Activated CD8-positive, alpha-beta T cell treated with anti-CD3 and anti-CD28 coated beads for 36 hours (primary cell): Measurements from ENCODE around the gene AKAP13. TPM values are rescaled to one million over a fixed set of nuclear protein-coding genes. Genes with fewer than 3 reads are reported as not detected.
A peak's percentile ranks its signal among the peaks of the same experiment; 100 is the strongest.

Source experiments
- ATAC-seq: fragments of 200-7000 bp; cut with Tn5 transposase; one replicate; pipeline ENCODE4 v1.10.0; 2021; ENCODE audit warnings: mild to moderate bottlenecking, moderate library complexity
- CTCF ChIA-PET: fragments of 350-600 bp; sonication (Branson Sonifier 250); formaldehyde crosslinking; loops from one replicate; lab custom pipeline; 2021; ENCODE audit warnings: antibody characterized with exemption; lab: Charles Lee
- POLR2A ChIA-PET: fragments of 350-600 bp; sonication (Branson Sonifier 250); formaldehyde crosslinking; loops from one replicate; lab custom pipeline; 2021; ENCODE audit warnings: antibody characterized with exemption; lab: Charles Lee
- DNase-seq: peaks from one replicate; pipeline ENCODE4 v3.0.0-alpha.2; 2020
- H3K27ac Mint-ChIP-seq: one replicate; pipeline ENCODE4 v1.8.0; 2021; ENCODE audit warnings: mild to moderate bottlenecking, mixed read lengths
- H3K27me3 Mint-ChIP-seq: one replicate; pipeline ENCODE4 v1.8.0; 2021; ENCODE audit warnings: mixed read lengths
- H3K36me3 Mint-ChIP-seq: one replicate; pipeline ENCODE4 v1.8.0; 2021; ENCODE audit warnings: low read depth, mixed read lengths
- H3K4me1 Mint-ChIP-seq: one replicate; pipeline ENCODE4 v1.8.0; 2021; ENCODE audit warnings: low read depth, mixed read lengths
- H3K4me3 Mint-ChIP-seq: one replicate; pipeline ENCODE4 v1.8.0; 2021; ENCODE audit warnings: mild to moderate bottlenecking, moderate library complexity, mixed read lengths
- H3K9me3 Mint-ChIP-seq: one replicate; pipeline ENCODE4 v1.8.0; 2021; ENCODE audit warnings: mixed read lengths
- CTCF ChIP-seq: fragments of 200-600 bp; IDR thresholded peaks from one replicate; pipeline ENCODE4 v1.8.0; 2022; ENCODE audit warnings: antibody characterized with exemption, mild to moderate bottlenecking
- intact Hi-C: fragments of 100-400 bp; cut with micrococcal nuclease; formaldehyde crosslinking; loops from one replicate; pipeline ENCODE4 v1.10.0; 2022
- total RNA-seq, 2 experiments: library from RNA; stranded (reverse); gene quantifications; one replicate each; pipeline ENCODE4 v1.2.3, GENCODE V29; 2021

Gene AKAP13
- total RNA-seq, 2 experiments from 2014 or later: 79.1 to 79.5 TPM

- ATAC-seq (no peak), DNase-seq (no peak)
- intact Hi-C loops: no loop called here
- no peak overlapping the region for H3K27ac Mint-ChIP-seq
- ChIA-PET POLR2A (no interaction called here), CTCF (interaction anchor here (1.2 to 2.1 kb wide), 3 partner anchors 25 to 59 kb away, joined by 4 to 6 read pairs (median 4); no protein-coding TSS in a partner anchor)
- no peak overlapping the region for H3K4me3 Mint-ChIP-seq
- H3K27me3 Mint-ChIP-seq: no peaks in the 10 kb centered on the region
- H3K36me3 Mint-ChIP-seq: no peaks in the 10 kb centered on the region
- H3K4me1 Mint-ChIP-seq: peaks cover 51% of the 10 kb centered on the region
- TF ChIP-seq CTCF: no peak
- H3K9me3 Mint-ChIP-seq: no peaks in the 10 kb centered on the region
Measured at GRCh38 chr15:85788771-85789495, 408.5 kb downstream of the AKAP13 start.

GRCh38 chr15:85789496-85789875 is 409.1 kb downstream of the AKAP13 start:
- Mint-ChIP-seq H3K9me3 (no peaks in the 10 kb centered on the region), H3K4me3 (no peak overlapping the region), H3K4me1 (peaks cover 48% of the 10 kb centered on the region), H3K27me3 (no peaks in the 10 kb centered on the region), H3K27ac (no peak overlapping the region), H3K36me3 (no peaks in the 10 kb centered on the region)
- ChIA-PET POLR2A (no interaction called here), CTCF (interaction anchor here (1.3 kb wide), 1 partner anchor 25 kb away, joined by 4 read pairs; no protein-coding TSS in a partner anchor)
- ATAC-seq (no peak), DNase-seq (no peak)
- intact Hi-C loops: no loop called here
- no peak for TF ChIP-seq CTCF

DNA sequence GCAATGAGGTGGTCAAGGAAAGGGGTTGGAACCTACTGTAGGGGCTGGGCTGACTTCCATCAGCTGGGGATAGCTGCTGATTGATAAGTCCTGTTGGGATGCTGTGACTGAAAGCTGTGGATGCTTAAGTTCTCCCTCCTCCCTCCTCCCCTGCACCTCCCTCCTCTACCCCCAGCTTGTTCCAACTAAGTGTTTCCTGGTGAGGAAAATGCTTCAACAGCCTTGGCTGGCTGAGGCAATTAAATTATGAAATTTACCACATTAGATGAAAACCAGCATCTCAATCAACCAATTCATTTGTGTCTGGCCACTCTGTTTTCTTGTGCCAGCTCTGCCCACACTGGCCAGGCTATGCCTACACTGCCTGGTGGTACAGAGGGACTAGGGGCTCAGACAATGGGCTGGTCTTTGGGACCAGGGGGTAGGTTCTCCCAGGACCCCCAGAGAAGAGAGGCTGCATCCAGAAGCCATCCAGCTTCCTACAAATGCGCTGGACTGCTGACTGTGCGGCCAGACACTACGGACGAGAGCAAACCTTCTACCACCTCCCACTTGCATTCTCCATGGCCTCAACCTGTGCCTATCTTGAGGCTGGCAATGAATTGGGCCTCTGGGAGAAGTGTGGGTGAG is 411.8 kb downstream of the AKAP13 start:
- intact Hi-C loops: no loop called here
- Mint-ChIP-seq H3K4me1 (peaks cover 37% of the 10 kb centered on the region), H3K9me3 (no peaks in the 10 kb centered on the region), H3K27me3 (peaks cover 1% of the 10 kb centered on the region), H3K4me3 (no peak overlapping the region), H3K27ac (no peak overlapping the region), H3K36me3 (no peaks in the 10 kb centered on the region)
- POLR2A ChIA-PET: no interaction called here
- CTCF ChIA-PET: no interaction called here
- no peak for TF ChIP-seq CTCF
- no peak for DNase-seq
- no peak for ATAC-seq

- no peak for TF ChIP-seq CTCF
- POLR2A ChIA-PET: interaction anchor here (0.8 to 1.2 kb wide), 2 partner anchors 88 to 302 kb away, joined by 3 read pairs; no protein-coding TSS in a partner anchor
- no peak overlapping the region for H3K27ac Mint-ChIP-seq
- H3K4me3 Mint-ChIP-seq: peak overlapping the region; percentile 79
- CTCF ChIA-PET: no interaction called here
- H3K4me1 Mint-ChIP-seq: peaks cover 31% of the 10 kb centered on the region
- intact Hi-C loops: no loop called here
- DNase-seq: peak; percentile 44
- no peak for ATAC-seq
- H3K36me3 Mint-ChIP-seq: no peaks in the 10 kb centered on the region
- H3K27me3 Mint-ChIP-seq: peaks cover 1% of the 10 kb centered on the region
- no peaks in the 10 kb centered on the region for H3K9me3 Mint-ChIP-seq
Measured at GRCh38 chr15:85792912-85793590, 412.6 kb downstream of the AKAP13 start.
